Heart left ventricle (tissue), 13 donors: ENCODE measurements around the gene INPP4B.

ENCODE experiments used
- POLR2A ChIP-seq, 2 donors: fragments of 450-650 bp; IDR thresholded peaks; one replicate each; pipeline ENCODE4 v1.6.1; 2017; ENCODE audit warnings: antibody characterized with exemption in 2 of 2, mild to moderate bottlenecking in 2 of 2, moderate library complexity in 2 of 2
- TF ChIP-seq, protein P1 (sequence below), 12 donors: fragments of 200-600 bp; sonication (generic) in 4 of 12; IDR thresholded peaks; one replicate each; pipeline versions ENCODE4 v1.5.0 to v1.8.0; 2018 to 2022; ENCODE audit warnings: antibody characterized with exemption in 12 of 12, mild to moderate bottlenecking in 5 of 12
- donor health status: ischemic (EF 13 %, LVEDD 7.1; RV severe dilation, severe dysfunction).
- donor health status: DM: no; HTN: yes; CAD: no.
- donor health status: DM: no; HTN: no; CAD: no.
- donor health status: ischemic (EF 25% LVEDD 6.9; RV normal size, moderate dysfunction).
- donor health status: ischemic (EF 25% LVEDD 5.7; RV mildly dilated, moderate dysfunction).
- donor health status: ischemic (EF 35%, LVEDD 5.7; RV mildly dilated, moderate dysfunction).
- donor health status: nonischemic (EF 11% LVEDD 7.7; RV severe dilation, severe dysfunction).
- donor health status: DM: yes; HTN: yes; CAD: no.
- donor health status: PGD.
- donor health status: ischemic (EF 29% LVEDD 5.4; RV normal size, mild dysfunction).
- donor health status: nonischemic (EF 23%, LVEDD 6.1; RV moderate dilation, normal function).

DNA sequence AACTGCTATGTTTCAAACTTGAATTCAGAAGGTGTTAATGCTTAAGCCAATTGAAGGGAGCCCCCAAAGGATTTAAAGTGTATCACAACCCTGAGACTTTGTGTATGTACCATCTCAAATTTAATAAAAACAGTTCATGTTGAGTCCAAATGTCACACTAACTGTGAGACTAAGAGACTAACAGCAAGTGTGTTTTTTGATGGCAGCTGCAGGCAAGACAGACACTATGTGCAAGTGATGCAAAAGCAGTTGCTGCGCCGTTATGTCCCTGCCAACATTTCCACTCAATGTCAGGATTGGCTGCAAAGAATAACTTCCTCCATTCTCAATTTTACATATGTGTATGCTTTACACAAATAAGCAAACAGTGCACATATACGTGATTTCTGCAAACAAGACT lies 615.1 kb downstream of the INPP4B start:
- TF ChIP-seq, protein P1, sequence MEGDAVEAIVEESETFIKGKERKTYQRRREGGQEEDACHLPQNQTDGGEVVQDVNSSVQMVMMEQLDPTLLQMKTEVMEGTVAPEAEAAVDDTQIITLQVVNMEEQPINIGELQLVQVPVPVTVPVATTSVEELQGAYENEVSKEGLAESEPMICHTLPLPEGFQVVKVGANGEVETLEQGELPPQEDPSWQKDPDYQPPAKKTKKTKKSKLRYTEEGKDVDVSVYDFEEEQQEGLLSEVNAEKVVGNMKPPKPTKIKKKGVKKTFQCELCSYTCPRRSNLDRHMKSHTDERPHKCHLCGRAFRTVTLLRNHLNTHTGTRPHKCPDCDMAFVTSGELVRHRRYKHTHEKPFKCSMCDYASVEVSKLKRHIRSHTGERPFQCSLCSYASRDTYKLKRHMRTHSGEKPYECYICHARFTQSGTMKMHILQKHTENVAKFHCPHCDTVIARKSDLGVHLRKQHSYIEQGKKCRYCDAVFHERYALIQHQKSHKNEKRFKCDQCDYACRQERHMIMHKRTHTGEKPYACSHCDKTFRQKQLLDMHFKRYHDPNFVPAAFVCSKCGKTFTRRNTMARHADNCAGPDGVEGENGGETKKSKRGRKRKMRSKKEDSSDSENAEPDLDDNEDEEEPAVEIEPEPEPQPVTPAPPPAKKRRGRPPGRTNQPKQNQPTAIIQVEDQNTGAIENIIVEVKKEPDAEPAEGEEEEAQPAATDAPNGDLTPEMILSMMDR (IDR thresholded peaks at IDR 0.05): no peak
- TF ChIP-seq POLR2A (IDR thresholded peaks at IDR 0.05): no peak
